OCI-LY1 (cell line): ENCODE measurements around the gene ELOA.

Experiments used
- CTCF ChIP-seq: fragments of 200-600 bp; sonication (generic), shearing (Covaris generic); IDR thresholded peaks from 2 replicates; pipeline ENCODE4 v1.5.1; 2017; ENCODE audit warnings: mild to moderate bottlenecking, antibody characterized with exemption, low read length, moderate library complexity, mixed read lengths
- EZH2 ChIP-seq: fragments of 200-600 bp; sonication (generic), shearing (Covaris generic); IDR thresholded peaks from 2 replicates; pipeline ENCODE4 v1.8.0; 2017; ENCODE audit warnings: borderline replicate concordance, mixed run types, mild to moderate bottlenecking, antibody characterized with exemption, low read length, moderate library complexity, mixed read lengths

GRCh38 chr1:23719162-23719820 is 24.0 kb upstream of the ELOA start:
- TF ChIP-seq CTCF (no peak), EZH2 (no peak)
